ENCODE data around the gene ELK3. TPM values are rescaled to one million over a fixed set of nuclear protein-coding genes. Genes with fewer than 3 reads are reported as not detected.

The ELK3 gene
- total and polyA plus RNA-seq, 9 of the 15 experiments (the other 6 are each of a cell fraction or from before 2014, with no cell fraction given) = 1.5 to 5.5 (median 2.9) TPM

DNA sequence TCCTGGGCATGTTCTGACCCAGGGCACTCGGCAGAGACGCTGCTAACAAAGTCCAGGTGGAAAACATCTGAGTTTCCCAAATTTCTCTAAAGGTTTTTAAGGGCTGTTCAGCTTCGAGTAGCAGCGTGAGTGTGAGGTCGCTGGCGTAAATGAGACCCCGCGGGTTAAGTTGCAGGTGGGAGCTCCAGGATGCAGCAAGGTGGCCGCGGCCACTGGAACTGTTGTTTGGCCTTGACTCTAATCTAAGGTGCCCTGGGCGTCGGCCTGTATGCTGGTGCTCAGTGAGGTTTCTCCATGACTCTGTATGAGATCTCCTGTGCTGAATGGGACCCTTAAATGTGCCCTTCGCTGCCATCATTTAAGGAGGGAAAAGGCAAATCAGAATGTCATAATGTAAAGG, 50.7 kb downstream of the ELK3 start:
- Histone ChIP-seq H3K27me3 (ENCODE audit: control insufficient read depth in 2 of 2, insufficient read depth in 2 of 2, low read length in 2 of 2) (no peaks in the 10 kb centered on the region; a peak in 1 of 5 replicates), H3K27ac (ENCODE audit: extremely low read depth, low read depth, low read length) (no peak overlapping the region), H3K9me3 (replicated peaks; ENCODE audit: control insufficient read depth, insufficient read depth, low read depth, low read length) (no peaks in the 10 kb centered on the region), H3K36me3 (ENCODE audit: control insufficient read depth, insufficient read depth, low read length) (no peaks in the 10 kb centered on the region), H3K4me3 (no peak overlapping the region), H3K9ac (ENCODE audit: insufficient read depth in 1 of 2, low read depth in 2 of 2, low read length in 2 of 2) (no peak overlapping the region), H3K79me2 (ENCODE audit: control insufficient read depth, insufficient read depth, low read length) (no peaks in the 10 kb centered on the region), H4K20me1 (replicated peaks; ENCODE audit: control insufficient read depth, insufficient read depth, low read length) (no peaks in the 10 kb centered on the region), H2AFZ (ENCODE audit: low read depth, low read length) (no peak overlapping the region), H3K9me1 (ENCODE audit: control insufficient read depth, insufficient read depth, low read length) (no peaks in the 10 kb centered on the region), H3K4me1 (replicated peaks in 1 of 2; ENCODE audit: control insufficient read depth in 2 of 2, insufficient read depth in 2 of 2, low read length in 2 of 2) (peaks cover 8 to 17% of the 10 kb centered on the region in 2 experiments; a peak in 4 of 5 replicates), H3K4me2 (ENCODE audit: insufficient read depth, low read length) (no peak overlapping the region)
- in situ Hi-C loops (cut with MboI) = no loop called here
- no TSS peak for BruUV-seq (replicated peaks)
- ATAC-seq (no peak), FAIRE-seq (no peak), DNase-seq (ENCODE audit: extremely low read depth in 1 of 4, low spot score in 3 of 4) (no peak)
- POLR2A ChIA-PET = no interaction called here
- intact Hi-C loops (cut with micrococcal nuclease) = no loop called here
- CTCF ChIA-PET (ENCODE audit: low intra/inter-chr PET ratio) = no interaction called here
- TF ChIP-seq TGIF2 (CRISPR knock-in tag; IDR thresholded peaks at IDR 0.05) = no peak
- TF ChIP-seq TFAM (CRISPR knock-in tag; conservative IDR thresholded peaks at IDR 0.05) = no peak
- TF ChIP-seq, protein P1, sequence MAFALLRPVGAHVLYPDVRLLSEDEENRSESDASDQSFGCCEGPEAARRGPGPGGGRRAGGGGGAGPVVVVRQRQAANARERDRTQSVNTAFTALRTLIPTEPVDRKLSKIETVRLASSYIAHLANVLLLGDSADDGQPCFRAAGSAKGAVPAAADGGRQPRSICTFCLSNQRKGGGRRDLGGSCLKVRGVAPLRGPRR (CRISPR knock-in tag; IDR thresholded peaks at IDR 0.05) = no peak
- TF ChIP-seq PHB (CRISPR knock-in tag; IDR thresholded peaks at IDR 0.05) = no peak
- TF ChIP-seq MED1 (CRISPR knock-in tag; IDR thresholded peaks at IDR 0.05; ENCODE audit: borderline replicate concordance) = no peak
- no peak for TF ChIP-seq NFE2L1 (tag; IDR thresholded peaks at IDR 0.05; ENCODE audit: borderline replicate concordance, low read depth)
- TF ChIP-seq ZNF282 (CRISPR knock-in tag; IDR thresholded peaks at IDR 0.05) = no peak
- TF ChIP-seq SREBF1 (IDR thresholded peaks at IDR 0.05; ENCODE audit: borderline replicate concordance, low read depth, low read length) = no peak
- TF ChIP-seq, protein P2, sequence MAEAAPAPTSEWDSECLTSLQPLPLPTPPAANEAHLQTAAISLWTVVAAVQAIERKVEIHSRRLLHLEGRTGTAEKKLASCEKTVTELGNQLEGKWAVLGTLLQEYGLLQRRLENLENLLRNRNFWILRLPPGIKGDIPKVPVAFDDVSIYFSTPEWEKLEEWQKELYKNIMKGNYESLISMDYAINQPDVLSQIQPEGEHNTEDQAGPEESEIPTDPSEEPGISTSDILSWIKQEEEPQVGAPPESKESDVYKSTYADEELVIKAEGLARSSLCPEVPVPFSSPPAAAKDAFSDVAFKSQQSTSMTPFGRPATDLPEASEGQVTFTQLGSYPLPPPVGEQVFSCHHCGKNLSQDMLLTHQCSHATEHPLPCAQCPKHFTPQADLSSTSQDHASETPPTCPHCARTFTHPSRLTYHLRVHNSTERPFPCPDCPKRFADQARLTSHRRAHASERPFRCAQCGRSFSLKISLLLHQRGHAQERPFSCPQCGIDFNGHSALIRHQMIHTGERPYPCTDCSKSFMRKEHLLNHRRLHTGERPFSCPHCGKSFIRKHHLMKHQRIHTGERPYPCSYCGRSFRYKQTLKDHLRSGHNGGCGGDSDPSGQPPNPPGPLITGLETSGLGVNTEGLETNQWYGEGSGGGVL (CRISPR knock-in tag; IDR thresholded peaks at IDR 0.05) = no peak
- TF ChIP-seq RCOR1 (IDR thresholded peaks at IDR 0.05; ENCODE audit: borderline replicate concordance in 1 of 2, low read depth in 2 of 2, low read length in 2 of 2) = no peak
- TF ChIP-seq ARID1B (IDR thresholded peaks at IDR 0.05) = no peak
- TF ChIP-seq POLR3G (IDR thresholded peaks at IDR 0.05; ENCODE audit: extremely low read depth, insufficient read length, insufficient replicate concordance) = no peak
- TF ChIP-seq, protein P3, sequence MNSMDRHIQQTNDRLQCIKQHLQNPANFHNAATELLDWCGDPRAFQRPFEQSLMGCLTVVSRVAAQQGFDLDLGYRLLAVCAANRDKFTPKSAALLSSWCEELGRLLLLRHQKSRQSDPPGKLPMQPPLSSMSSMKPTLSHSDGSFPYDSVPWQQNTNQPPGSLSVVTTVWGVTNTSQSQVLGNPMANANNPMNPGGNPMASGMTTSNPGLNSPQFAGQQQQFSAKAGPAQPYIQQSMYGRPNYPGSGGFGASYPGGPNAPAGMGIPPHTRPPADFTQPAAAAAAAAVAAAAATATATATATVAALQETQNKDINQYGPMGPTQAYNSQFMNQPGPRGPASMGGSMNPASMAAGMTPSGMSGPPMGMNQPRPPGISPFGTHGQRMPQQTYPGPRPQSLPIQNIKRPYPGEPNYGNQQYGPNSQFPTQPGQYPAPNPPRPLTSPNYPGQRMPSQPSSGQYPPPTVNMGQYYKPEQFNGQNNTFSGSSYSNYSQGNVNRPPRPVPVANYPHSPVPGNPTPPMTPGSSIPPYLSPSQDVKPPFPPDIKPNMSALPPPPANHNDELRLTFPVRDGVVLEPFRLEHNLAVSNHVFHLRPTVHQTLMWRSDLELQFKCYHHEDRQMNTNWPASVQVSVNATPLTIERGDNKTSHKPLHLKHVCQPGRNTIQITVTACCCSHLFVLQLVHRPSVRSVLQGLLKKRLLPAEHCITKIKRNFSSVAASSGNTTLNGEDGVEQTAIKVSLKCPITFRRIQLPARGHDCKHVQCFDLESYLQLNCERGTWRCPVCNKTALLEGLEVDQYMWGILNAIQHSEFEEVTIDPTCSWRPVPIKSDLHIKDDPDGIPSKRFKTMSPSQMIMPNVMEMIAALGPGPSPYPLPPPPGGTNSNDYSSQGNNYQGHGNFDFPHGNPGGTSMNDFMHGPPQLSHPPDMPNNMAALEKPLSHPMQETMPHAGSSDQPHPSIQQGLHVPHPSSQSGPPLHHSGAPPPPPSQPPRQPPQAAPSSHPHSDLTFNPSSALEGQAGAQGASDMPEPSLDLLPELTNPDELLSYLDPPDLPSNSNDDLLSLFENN (IDR thresholded peaks at IDR 0.05; ENCODE audit: low read depth in 2 of 2, low read length in 2 of 2) = no peak
- no peak for TF ChIP-seq FOXJ2 (tag; IDR thresholded peaks at IDR 0.05)
- 75% methylated on average over 13 of the region's 13 CpGs for WGBS (ENCODE audit: insufficient coverage, low coverage, missing lambda C conversion rate)
